ENCODE results near the gene PTPRN2. TPM values are rescaled to one million over a fixed set of nuclear protein-coding genes. Genes with fewer than 3 reads are reported as not detected.

Gene PTPRN2
- total and polyA plus RNA-seq, 2 of the 8 experiments (the other 6 are each of a cell fraction or from before 2014, with no cell fraction given): 2.6 to 4.5 TPM

DNA sequence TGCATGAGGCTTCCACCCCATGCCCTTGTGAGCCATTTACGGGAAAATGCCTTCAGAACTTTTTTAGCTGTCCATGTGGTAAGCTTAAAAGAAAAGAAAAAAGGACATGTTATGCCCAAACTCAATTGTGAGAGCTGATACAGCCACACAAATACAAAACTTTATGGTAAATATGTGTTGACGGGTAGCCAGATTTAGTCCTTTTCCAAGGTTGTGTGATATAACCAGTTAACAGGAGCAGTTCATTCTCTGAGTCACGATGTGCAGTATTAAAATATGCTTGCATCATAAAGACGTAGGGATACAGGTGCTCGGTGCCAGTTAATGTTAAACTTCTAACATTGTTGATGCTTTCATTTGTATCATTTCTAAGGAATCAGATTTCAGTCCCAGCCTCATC, 900.5 kb downstream of the PTPRN2 start:
- Histone ChIP-seq H3K36me3 (ENCODE audit: control insufficient read depth in 2 of 4, insufficient read depth in 4 of 4, low read length in 3 of 4) (peaks cover 0 to 14% (median 0%) of the 10 kb centered on the region in 4 experiments; a peak in 1 of 8 replicates), H3K79me1 (ENCODE audit: low read depth, low read length) (no peaks in the 10 kb centered on the region), H4K20me1 (replicated peaks in 1 of 2; ENCODE audit: control insufficient read depth in 1 of 2, insufficient read depth in 2 of 2, low read length in 2 of 2) (peaks cover 25 to 30% of the 10 kb centered on the region in 2 experiments), H3K14ac (ENCODE audit: insufficient read length) (no peak overlapping the region), H3K4me1 (replicated peaks in 1 of 4; ENCODE audit: control insufficient read depth in 3 of 4, insufficient read depth in 4 of 4, low read length in 3 of 4) (peaks cover 7 to 45% (median 24%) of the 10 kb centered on the region in 4 experiments), H3K4ac (replicated peaks; ENCODE audit: insufficient read length, low read depth, low read length) (no peak overlapping the region), H4K8ac (ENCODE audit: extremely low read depth, insufficient read depth, low read length) (no peak overlapping the region), H3K9me3 (ENCODE audit: insufficient read depth in 2 of 2, low read depth in 1 of 2, low read length in 1 of 2) (no peaks in the 10 kb centered on the region; a peak in 1 of 4 replicates), H3K79me2 (ENCODE audit: control insufficient read depth in 1 of 2, insufficient read depth in 2 of 2, low read length in 2 of 2) (no peaks in the 10 kb centered on the region), H3K23me2 (ENCODE audit: low read depth, low read length) (peaks cover 16% of the 10 kb centered on the region; the same call in 1 of the 2 replicates), H4K91ac (replicated peaks; ENCODE audit: insufficient read length, low read length) (no peak overlapping the region), H2BK5ac (ENCODE audit: low read depth, low read length) (no peak overlapping the region), H3K4me3 (ENCODE audit: extremely low read depth in 1 of 4, insufficient read depth in 2 of 4, low read depth in 3 of 4, low read length in 4 of 4) (no peak overlapping the region), H2BK12ac (ENCODE audit: low read depth, low read length) (no peak overlapping the region), H3K18ac (ENCODE audit: extremely low read depth, low read length) (no peak overlapping the region), H3K23ac (ENCODE audit: insufficient read length) (no peak overlapping the region), H2AFZ (ENCODE audit: low read length) (no peak overlapping the region), H3K9ac (replicated peaks in 1 of 4; ENCODE audit: extremely low read depth in 1 of 4, low read depth in 3 of 4, low read length in 3 of 4) (no peak overlapping the region), H3K4me2 (ENCODE audit: insufficient read depth in 1 of 2, low read depth in 2 of 2, low read length in 2 of 2) (no peak overlapping the region), H2BK120ac (replicated peaks; ENCODE audit: low read depth, low read length) (no peak overlapping the region), H4K5ac (ENCODE audit: insufficient read length, low read depth, low read length) (no peak overlapping the region), H2AK5ac (ENCODE audit: low read depth, low read length) (no peak overlapping the region), H3K27me3 (replicated peaks in 1 of 4; ENCODE audit: control insufficient read depth in 3 of 4, extremely low read depth in 1 of 4, insufficient read depth in 3 of 4, low read length in 3 of 4) (peaks cover 88 to 95% (median 91%) of the 10 kb centered on the region in 4 experiments), H2BK15ac (ENCODE audit: low read length) (no peak overlapping the region), H3K56ac (replicated peaks; ENCODE audit: insufficient read length, low read depth, low read length) (no peak overlapping the region), H3K27ac (ENCODE audit: low read depth, low read length) (no peak overlapping the region), H2BK20ac (ENCODE audit: low read length) (no peak overlapping the region)
- ChIA-PET POLR2A (ENCODE audit: partially characterized antibody) (interaction anchor here (1.0 kb wide), 1 partner anchor 12 kb away, joined by 3 read pairs; no protein-coding TSS in a partner anchor), CTCF (ENCODE audit: partially characterized antibody) (no interaction called here)
- DNase-seq (ENCODE audit: low read depth in 1 of 2, low spot score in 2 of 2) (peak in 1 of 2 experiments; percentile 6), FAIRE-seq (no peak)
- 22% methylated on average over 5 of the region's 5 CpGs; no CpG with 5 or more reads in 1 of the 2 experiments for WGBS, 2 experiments (ENCODE audit: extremely low coverage in 1 of 2, insufficient coverage in 1 of 2, insufficient read length in 1 of 2, insufficient replicate concordance in 2 of 2, low coverage in 1 of 2, low lambda C conversion rate in 2 of 2, missing lambda C conversion rate in 1 of 2)
- peak; percentile 87; the same call in 1 of the 2 replicates for TF ChIP-seq CBX8 (IDR thresholded peaks at IDR 0.05; ENCODE audit: borderline replicate concordance, low read depth, low read length)
- TF ChIP-seq SIX5 (IDR thresholded peaks at IDR 0.05; ENCODE audit: low read depth, low read length): no peak

All from H1 (cell line).